Renal cortical epithelial cell (primary cell): Measurements from ENCODE around the gene SFTPB. TPM values are rescaled to one million over a fixed set of nuclear protein-coding genes. Genes with fewer than 3 reads are reported as not detected.
A peak's percentile ranks its signal among the peaks of the same experiment; 100 is the strongest.
"Not testable (repeated sequence)": the region's sequence is repeated elsewhere in the genome, so short reads cannot be mapped to it uniquely, and the experiment has no call there.

Experiments used
- DNase-seq: peaks from one replicate; pipeline ENCODE4 v3.0.0-alpha.2; 2011; ENCODE audit warnings: low read depth
- total RNA-seq: library from RNA; depleted of rRNA; stranded (reverse); fragments of >200 nt; gene quantifications from 2 replicates; pipeline ENCODE4 v1.2.3, GENCODE V29; 2014

Gene SFTPB
- total RNA-seq, 1 donor from 2014 or later = not detected

GRCh38 chr2:85656468-85656867 is 11.5 kb downstream of the SFTPB start:
- DNase-seq = no peak

- peak; percentile 82 for DNase-seq
These were observed 12.0 kb downstream of the SFTPB start for GRCh38 chr2:85655961-85656417.

GRCh38 chr2:85653996-85654395 is 14.0 kb downstream of the SFTPB start:
- DNase-seq = no peak

- DNase-seq = no peak
These were observed 15.9 kb downstream of the SFTPB start for GRCh38 chr2:85652056-85652455.

- peak; percentile 56 for DNase-seq
These were observed 16.9 kb downstream of the SFTPB start for GRCh38 chr2:85651097-85651496.

- DNase-seq = peak; percentile 16
These were observed 17.5 kb downstream of the SFTPB start for GRCh38 chr2:85650456-85650855.

- DNase-seq = peak; percentile 19
These were observed 18.5 kb downstream of the SFTPB start for GRCh38 chr2:85649201-85650190.

GRCh38 chr2:85648619-85649018 is 19.4 kb downstream of the SFTPB start:
- peak; percentile 24 for DNase-seq

GRCh38 chr2:85647823-85648526 is 20.0 kb downstream of the SFTPB start:
- DNase-seq = no peak

GRCh38 chr2:85646166-85646565 is 21.8 kb downstream of the SFTPB start:
- no peak for DNase-seq

GRCh38 chr2:85644909-85645308 is 23.1 kb downstream of the SFTPB start:
- DNase-seq = no peak

- no peak for DNase-seq
These were observed 25.3 kb downstream of the SFTPB start for GRCh38 chr2:85642725-85643124.

GRCh38 chr2:85635636-85636035 is 32.4 kb downstream of the SFTPB start:
- DNase-seq = no peak

GRCh38 chr2:85635011-85635410 is 33.0 kb downstream of the SFTPB start:
- no peak for DNase-seq

GRCh38 chr2:85631316-85631715 is 36.7 kb downstream of the SFTPB start:
- DNase-seq = no peak

GRCh38 chr2:85628658-85629057 is 39.3 kb downstream of the SFTPB start:
- DNase-seq = no peak

GRCh38 chr2:85623991-85624390 is 44.0 kb downstream of the SFTPB start:
- no peak for DNase-seq

- DNase-seq = no peak
These were observed 46.7 kb downstream of the SFTPB start for GRCh38 chr2:85621338-85621737.

- no peak for DNase-seq
These were observed 48.4 kb downstream of the SFTPB start for GRCh38 chr2:85619617-85620016.

GRCh38 chr2:85617723-85618122 is 50.3 kb downstream of the SFTPB start:
- DNase-seq = not testable (repeated sequence)

GRCh38 chr2:85615413-85615728 is 52.6 kb downstream of the SFTPB start:
- DNase-seq = no peak

GRCh38 chr2:85614757-85615156 is 53.2 kb downstream of the SFTPB start:
- DNase-seq = not testable (repeated sequence)
